Fibroblast of the aortic adventitia (primary cell): Measurements from ENCODE around the gene TRIM47. TPM values are rescaled to one million over a fixed set of nuclear protein-coding genes. Genes with fewer than 3 reads are reported as not detected.

Experiments used
- DNase-seq: peaks from one replicate; pipeline ENCODE4 v3.0.0-alpha.2; 2010; ENCODE audit warnings: low read depth
- H3K4me3 ChIP-seq: 2 replicates; pipeline ENCODE4 v1.5.1; 2011; ENCODE audit warnings: low read depth, mild to moderate bottlenecking, control low read depth, low read length, moderate library complexity
- total RNA-seq: library from RNA; depleted of rRNA; stranded (reverse); fragments of >200 nt; gene quantifications from 2 replicates; pipeline ENCODE4 v1.2.3, GENCODE V29; 2012; ENCODE audit warnings: low replicate concordance
- TF ChIP-seq, protein P1 (sequence below): IDR thresholded peaks from 2 replicates; pipeline ENCODE4 v1.5.1; 2011; ENCODE audit warnings: mild to moderate bottlenecking, low read length, control low read depth, inconsistent platforms; ENCODE audit not compliant: insufficient read depth

The TRIM47 gene
- total RNA-seq, 1 donor = 20.9 TPM

DNA sequence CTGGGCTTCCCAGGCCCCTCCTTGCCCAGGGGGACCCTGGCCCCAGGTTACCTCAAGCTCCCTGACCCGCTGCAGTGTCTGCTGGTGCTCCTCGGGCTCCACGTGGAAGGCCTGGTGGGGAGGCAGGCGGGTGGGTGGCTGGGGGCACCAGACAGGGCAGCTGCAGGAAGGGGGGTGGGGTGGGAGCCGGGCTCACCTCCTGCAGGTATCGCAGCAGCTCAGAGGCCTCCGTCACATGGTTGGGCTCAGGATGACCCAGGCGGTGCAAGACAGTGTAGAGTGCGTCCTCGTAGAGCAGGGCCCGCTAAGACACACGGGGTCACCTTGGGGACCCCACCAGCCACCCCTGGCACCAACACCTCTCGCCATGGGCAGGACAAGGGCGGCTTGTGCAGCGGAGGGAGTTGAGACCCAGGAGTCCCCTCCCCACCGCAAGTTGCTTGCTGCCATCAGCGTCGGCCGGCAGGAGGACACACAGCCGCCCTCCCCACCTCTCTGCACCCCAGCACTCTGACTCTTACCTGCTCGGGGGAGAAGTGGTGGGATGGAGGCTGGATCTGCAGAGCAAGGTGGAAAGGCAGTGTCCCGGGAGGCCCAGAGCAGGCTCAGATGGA is 35.3 kb downstream of the TRIM47 start:
- DNase-seq = no peak
- TF ChIP-seq, protein P1, sequence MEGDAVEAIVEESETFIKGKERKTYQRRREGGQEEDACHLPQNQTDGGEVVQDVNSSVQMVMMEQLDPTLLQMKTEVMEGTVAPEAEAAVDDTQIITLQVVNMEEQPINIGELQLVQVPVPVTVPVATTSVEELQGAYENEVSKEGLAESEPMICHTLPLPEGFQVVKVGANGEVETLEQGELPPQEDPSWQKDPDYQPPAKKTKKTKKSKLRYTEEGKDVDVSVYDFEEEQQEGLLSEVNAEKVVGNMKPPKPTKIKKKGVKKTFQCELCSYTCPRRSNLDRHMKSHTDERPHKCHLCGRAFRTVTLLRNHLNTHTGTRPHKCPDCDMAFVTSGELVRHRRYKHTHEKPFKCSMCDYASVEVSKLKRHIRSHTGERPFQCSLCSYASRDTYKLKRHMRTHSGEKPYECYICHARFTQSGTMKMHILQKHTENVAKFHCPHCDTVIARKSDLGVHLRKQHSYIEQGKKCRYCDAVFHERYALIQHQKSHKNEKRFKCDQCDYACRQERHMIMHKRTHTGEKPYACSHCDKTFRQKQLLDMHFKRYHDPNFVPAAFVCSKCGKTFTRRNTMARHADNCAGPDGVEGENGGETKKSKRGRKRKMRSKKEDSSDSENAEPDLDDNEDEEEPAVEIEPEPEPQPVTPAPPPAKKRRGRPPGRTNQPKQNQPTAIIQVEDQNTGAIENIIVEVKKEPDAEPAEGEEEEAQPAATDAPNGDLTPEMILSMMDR = no peak
- H3K4me3 ChIP-seq = no peak overlapping the region

DNA sequence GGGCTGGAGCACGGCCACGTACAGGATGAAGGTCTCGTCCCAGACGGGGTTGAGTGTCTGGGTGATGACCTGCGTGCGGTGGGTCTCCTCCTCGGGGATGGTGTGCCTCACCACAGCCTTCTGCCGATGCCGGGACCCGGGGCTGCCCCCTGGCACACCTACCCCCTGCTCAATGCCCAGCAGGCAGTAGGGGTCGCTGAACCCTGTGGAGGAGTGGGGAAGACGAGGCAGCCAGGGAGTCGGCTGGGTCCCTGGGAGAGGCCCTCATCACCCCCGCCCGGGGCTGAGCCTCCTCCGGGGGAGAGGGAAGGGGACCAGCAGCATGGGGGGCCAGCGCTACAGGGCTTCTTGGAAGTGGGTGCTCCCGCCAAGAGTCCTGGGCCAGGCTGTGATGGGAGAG is 36.0 kb downstream of the TRIM47 start:
- no peak for DNase-seq
- no peak overlapping the region for H3K4me3 ChIP-seq
- TF ChIP-seq, protein P1 = no peak

DNA sequence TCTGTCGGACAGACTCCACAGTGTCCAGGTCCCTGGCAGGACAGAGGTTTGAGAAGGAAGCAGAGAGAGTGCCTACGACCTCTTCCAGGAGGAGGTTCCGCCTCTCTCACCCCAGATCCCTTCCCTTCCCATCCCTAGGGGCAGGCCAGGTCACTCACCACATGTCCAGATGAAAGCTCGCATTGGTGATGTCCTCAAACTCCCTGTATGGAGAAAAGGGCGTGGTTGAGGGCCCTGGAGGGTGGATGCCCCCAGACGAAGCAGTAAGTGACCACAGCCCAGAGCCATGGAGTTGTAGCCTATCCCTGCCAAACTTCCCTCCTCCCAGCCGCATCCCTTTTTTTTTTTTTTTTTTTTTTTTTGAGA is 37.6 kb downstream of the TRIM47 start:
- TF ChIP-seq, protein P1 = no peak
- no peak for DNase-seq
- H3K4me3 ChIP-seq = no peak overlapping the region

DNA sequence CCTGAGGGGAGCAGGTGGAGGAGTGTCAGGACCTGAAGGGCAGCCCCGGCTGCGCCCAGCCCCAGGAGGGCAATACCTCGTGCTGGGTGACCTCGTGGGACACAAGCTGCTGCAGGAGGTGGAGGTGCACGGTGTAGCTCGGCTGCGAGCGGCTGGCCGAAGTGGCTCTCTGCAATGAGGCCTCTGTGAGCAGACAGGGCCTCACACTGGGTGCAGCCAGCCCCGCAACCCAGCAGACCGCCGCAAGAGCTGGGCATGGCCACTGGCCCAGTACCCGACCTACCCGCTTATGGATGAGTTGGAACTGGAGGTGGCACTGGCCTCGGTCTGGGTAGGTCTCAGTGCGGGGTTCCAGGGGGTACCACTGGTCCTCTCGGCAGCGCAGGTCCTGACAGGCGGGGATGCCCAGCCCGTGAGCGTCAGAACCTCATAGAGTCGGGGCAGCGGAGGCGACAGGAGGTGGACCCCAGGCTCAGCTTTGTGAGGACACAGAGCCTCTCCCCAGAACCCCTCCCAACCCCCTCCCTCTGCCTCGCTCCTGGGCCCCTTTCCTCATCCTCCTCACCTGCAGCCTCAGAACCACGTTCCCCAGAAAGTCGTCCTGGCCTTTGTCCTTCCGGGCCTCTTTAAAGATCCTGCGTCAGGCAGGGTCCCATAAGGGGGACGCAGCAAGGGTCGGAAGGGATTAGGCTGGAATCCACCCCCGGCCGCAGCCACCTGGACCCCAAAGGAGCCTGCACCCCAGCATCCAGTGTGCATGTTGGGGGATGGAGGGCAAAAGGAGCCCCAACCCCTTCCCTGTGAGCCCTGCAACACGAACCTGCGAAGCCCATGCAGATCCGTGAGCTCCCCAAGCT is 38.2 kb downstream of the TRIM47 start:
- no peak for DNase-seq
- TF ChIP-seq, protein P1 = no peak
- no peak overlapping the region for H3K4me3 ChIP-seq

DNA sequence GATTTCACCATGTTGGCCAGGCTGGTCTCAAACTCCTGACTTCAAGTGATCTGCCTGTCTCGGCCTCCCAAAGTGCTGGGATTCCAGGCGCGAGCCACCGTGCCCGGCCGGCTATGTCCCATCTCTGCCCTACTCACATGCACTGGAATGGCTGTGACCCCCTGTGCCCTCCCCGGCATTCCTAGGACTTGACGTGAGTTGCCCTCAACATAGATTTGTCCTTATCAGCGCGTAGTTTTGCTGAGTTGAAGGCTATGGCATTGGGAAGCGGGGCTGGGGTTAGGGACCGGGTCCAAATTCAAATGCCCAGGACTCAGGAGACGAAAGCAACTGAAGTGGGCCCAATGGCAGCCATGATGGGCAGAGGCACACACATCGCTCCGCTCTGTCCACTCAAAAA is 40.0 kb downstream of the TRIM47 start:
- TF ChIP-seq, protein P1 = no peak
- H3K4me3 ChIP-seq = no peak overlapping the region
- no peak for DNase-seq

DNA sequence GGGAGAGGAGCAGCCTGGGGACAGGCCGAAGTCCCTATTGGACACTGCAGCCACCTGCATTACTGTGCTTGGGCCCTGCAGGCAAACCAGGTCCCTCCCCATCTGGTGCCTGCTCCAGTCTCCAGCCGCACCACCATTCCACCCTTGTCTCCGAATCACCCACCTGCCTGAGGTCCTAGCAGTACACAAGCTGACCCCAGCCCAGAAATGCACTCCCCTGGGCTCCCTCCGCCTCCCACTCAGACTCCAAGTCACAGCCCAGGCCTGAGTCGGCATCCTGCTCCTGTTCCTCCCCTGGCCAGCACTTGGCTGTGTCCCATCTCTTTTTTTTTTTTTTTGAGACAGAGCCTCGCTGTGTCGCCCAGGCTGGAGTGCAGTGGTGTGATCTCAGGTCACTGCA is 40.5 kb downstream of the TRIM47 start:
- TF ChIP-seq, protein P1 = no peak
- H3K4me3 ChIP-seq = no peak overlapping the region
- no peak for DNase-seq
